ENCODE data around the gene FCGR3A.
"Not testable (repeated sequence)": the region's sequence is repeated elsewhere in the genome, so short reads cannot be mapped to it uniquely, and the experiment has no call there.

Gene FCGR3A

DNA sequence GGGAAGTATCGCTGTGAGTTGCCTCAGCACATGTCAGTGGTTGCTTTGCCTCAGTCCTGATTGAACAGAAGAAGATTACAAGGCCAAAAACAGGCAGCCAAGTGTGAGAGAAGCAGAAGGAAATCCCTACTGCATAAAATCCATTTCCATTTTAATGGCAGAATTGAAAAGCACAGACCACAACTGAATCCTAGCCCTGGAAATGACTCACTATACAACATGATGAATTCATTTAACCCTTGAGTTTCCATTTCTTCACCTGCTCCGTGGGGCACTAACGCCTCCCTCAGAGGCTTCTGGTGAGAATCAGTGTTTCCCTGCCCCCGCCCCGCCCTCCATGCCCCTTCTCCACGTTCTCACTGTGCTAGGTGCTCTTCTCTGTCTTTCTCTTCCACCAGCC is 40.3 kb upstream of the FCGR3A start:
- not testable (repeated sequence) for H3K27ac ChIP-seq (ENCODE audit: low read length); H3K4me2 ChIP-seq (ENCODE audit: insufficient read depth, low read length); ATAC-seq (ENCODE audit: insufficient read depth, low read depth); H3K9ac ChIP-seq (ENCODE audit: low read depth, low read length); H3K79me2 ChIP-seq (ENCODE audit: insufficient read depth, low read length); H3K36me3 ChIP-seq (ENCODE audit: insufficient read depth, low read length); H2AFZ ChIP-seq (ENCODE audit: low read depth, low read length); H3K4me3 ChIP-seq (ENCODE audit: low read depth in 1 of 2, low read length in 2 of 2); DNase-seq; H3K9me3 ChIP-seq (ENCODE audit: insufficient read depth, low read length, severe bottlenecking); H3K4me1 ChIP-seq (ENCODE audit: insufficient read depth, low read length); H3K27me3 ChIP-seq (ENCODE audit: insufficient read depth, low read length, poor library complexity); H4K20me1 ChIP-seq (ENCODE audit: insufficient read depth, low read length)

DNA sequence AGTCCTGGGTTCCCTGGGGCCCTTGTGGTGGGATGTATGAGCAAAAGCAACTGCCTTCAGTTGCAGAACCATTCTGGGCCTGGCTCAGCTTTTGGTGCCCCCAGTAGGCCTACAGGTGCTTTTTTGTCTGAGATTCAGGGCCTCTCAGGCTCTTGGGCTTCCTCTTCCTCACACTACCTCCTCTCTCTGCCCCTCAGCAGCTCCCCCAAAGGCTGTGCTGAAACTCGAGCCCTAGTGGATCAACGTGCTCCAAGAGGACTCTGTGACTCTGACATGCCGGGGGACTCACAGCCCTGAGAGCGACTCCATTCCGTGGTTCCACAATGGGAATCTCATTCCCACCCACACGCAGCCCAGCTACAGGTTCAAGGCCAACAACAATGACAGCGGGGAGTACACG is 39.7 kb upstream of the FCGR3A start:
- H3K4me2 ChIP-seq (ENCODE audit: insufficient read depth, low read length); H3K9me3 ChIP-seq (ENCODE audit: insufficient read depth, low read length, severe bottlenecking); ATAC-seq (ENCODE audit: insufficient read depth, low read depth); H3K4me3 ChIP-seq (ENCODE audit: low read depth in 1 of 2, low read length in 2 of 2); H3K27ac ChIP-seq (ENCODE audit: low read length); H2AFZ ChIP-seq (ENCODE audit: low read depth, low read length); H3K4me1 ChIP-seq (ENCODE audit: insufficient read depth, low read length); H4K20me1 ChIP-seq (ENCODE audit: insufficient read depth, low read length); H3K79me2 ChIP-seq (ENCODE audit: insufficient read depth, low read length); H3K36me3 ChIP-seq (ENCODE audit: insufficient read depth, low read length); DNase-seq; H3K27me3 ChIP-seq (ENCODE audit: insufficient read depth, low read length, poor library complexity); H3K9ac ChIP-seq (ENCODE audit: low read depth, low read length): not testable (repeated sequence)

DNA sequence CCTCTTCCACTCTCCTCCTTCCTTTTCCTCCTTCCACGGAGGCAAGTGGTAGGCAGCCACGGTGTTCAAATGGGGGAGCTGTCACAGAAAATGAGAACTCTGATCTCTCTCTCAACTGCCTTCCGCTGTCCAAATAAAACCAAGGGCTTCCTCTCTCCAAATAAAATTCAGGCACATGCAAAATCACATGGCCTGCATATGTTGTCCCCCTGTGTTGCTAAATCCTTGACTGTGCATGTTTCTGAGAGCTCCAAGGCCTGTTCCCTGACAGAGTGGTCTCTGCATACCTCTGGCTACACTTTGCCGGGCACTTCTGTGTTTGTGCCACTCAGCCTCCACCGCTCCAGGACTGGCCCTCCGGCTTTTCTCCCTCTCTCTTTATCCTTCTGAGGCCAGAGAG is 39.0 kb upstream of the FCGR3A start:
- not testable (repeated sequence) for H3K4me2 ChIP-seq (ENCODE audit: insufficient read depth, low read length); H2AFZ ChIP-seq (ENCODE audit: low read depth, low read length); DNase-seq; H3K27ac ChIP-seq (ENCODE audit: low read length); H3K4me3 ChIP-seq (ENCODE audit: low read depth in 1 of 2, low read length in 2 of 2); H3K79me2 ChIP-seq (ENCODE audit: insufficient read depth, low read length); H3K9me3 ChIP-seq (ENCODE audit: insufficient read depth, low read length, severe bottlenecking); H4K20me1 ChIP-seq (ENCODE audit: insufficient read depth, low read length); H3K9ac ChIP-seq (ENCODE audit: low read depth, low read length); H3K4me1 ChIP-seq (ENCODE audit: insufficient read depth, low read length); ATAC-seq (ENCODE audit: insufficient read depth, low read depth); H3K36me3 ChIP-seq (ENCODE audit: insufficient read depth, low read length); H3K27me3 ChIP-seq (ENCODE audit: insufficient read depth, low read length, poor library complexity)

DNA sequence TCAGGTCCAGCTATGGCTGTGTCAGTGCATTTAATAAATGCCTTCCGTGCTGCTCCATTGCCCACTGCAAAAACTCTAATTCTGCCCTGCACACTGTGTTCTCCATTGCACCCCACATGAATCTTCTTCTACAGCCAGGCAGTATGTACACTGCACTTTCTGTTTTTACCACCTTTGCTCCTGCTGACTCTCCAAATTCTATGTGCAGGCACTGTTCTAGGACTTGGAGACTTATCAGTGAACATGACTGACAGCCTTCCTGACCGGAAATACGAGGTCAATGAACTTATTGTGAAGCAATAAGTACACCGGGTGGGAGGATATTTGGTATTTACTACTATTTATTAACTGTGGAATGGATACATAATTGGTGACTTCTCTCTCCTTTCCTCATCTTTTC is 33.3 kb upstream of the FCGR3A start:
- not testable (repeated sequence) for H2AFZ ChIP-seq (ENCODE audit: low read depth, low read length); DNase-seq; H4K20me1 ChIP-seq (ENCODE audit: insufficient read depth, low read length); H3K27me3 ChIP-seq (ENCODE audit: insufficient read depth, low read length, poor library complexity); H3K36me3 ChIP-seq (ENCODE audit: insufficient read depth, low read length); ATAC-seq (ENCODE audit: insufficient read depth, low read depth); H3K4me2 ChIP-seq (ENCODE audit: insufficient read depth, low read length); H3K27ac ChIP-seq (ENCODE audit: low read length); H3K4me1 ChIP-seq (ENCODE audit: insufficient read depth, low read length); H3K9ac ChIP-seq (ENCODE audit: low read depth, low read length); H3K4me3 ChIP-seq (ENCODE audit: low read depth in 1 of 2, low read length in 2 of 2); H3K79me2 ChIP-seq (ENCODE audit: insufficient read depth, low read length); H3K9me3 ChIP-seq (ENCODE audit: insufficient read depth, low read length, severe bottlenecking)

DNA sequence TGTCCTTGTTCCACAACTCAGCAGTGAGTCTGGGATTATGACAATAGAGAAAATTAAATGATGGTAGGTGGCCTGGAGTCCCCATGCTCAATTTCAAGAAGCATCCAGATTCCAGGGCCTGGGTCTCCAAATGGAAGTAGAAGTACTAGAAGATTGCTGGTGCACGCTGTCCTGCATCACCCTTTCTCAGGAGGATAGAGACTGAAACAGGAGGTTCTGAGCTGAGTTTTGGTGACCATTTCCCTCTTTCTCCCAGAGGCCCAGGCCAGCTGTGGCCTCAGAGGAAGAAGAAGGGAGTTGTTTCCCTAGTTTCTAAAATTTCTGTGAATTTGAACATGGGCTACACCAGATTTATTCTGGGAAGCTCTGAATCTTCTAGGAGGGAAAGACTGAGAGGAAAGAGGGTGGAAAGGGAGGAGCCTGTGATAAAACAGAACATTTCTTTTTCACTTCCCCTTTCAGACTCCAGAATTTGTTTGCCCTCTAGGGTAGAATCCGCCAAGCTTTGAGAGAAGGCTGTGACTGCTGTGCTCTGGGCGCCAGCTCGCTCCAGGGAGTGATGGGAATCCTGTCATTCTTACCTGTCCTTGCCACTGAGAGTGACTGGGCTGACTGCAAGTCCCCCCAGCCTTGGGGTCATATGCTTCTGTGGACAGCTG is 31.4 kb upstream of the FCGR3A start:
- not testable (repeated sequence) for H3K36me3 ChIP-seq (ENCODE audit: insufficient read depth, low read length); H3K4me1 ChIP-seq (ENCODE audit: insufficient read depth, low read length); H3K27me3 ChIP-seq (ENCODE audit: insufficient read depth, low read length, poor library complexity); H3K79me2 ChIP-seq (ENCODE audit: insufficient read depth, low read length); H3K4me3 ChIP-seq (ENCODE audit: low read depth in 1 of 2, low read length in 2 of 2); H2AFZ ChIP-seq (ENCODE audit: low read depth, low read length); H3K4me2 ChIP-seq (ENCODE audit: insufficient read depth, low read length); H3K9me3 ChIP-seq (ENCODE audit: insufficient read depth, low read length, severe bottlenecking); H3K27ac ChIP-seq (ENCODE audit: low read length); ATAC-seq (ENCODE audit: insufficient read depth, low read depth); H4K20me1 ChIP-seq (ENCODE audit: insufficient read depth, low read length); DNase-seq; H3K9ac ChIP-seq (ENCODE audit: low read depth, low read length)

DNA sequence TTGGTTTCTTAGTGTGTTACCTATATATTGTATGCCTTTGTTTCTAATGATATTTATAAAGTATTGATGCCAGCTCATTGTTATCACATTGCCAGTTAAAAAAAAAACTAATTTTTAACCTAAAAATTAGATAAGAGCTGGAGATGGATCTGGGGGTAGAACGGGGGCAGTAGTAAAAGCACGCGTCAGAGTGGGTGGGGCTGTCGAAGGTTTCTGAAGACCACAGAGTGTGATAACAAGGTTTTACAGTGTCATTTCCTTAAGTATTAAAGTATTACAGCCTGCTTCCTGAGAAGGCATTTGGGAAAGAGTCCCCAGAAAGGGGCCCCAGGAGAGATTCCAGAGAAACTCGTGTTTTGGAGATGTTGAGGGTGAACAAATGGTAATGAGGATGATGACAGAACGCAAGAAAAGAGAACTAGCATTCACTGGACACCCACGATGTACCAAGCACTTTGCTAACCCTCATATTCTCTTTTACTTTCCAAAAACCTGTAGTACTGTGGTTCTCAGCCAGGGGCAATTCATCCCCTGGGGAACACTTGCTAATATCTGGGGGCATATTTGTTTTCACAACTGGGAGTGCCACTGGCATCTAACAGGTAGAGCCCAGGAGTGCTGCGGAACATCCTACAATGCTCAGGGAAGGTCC is 30.4 kb upstream of the FCGR3A start:
- not testable (repeated sequence) for H3K4me3 ChIP-seq (ENCODE audit: low read depth in 1 of 2, low read length in 2 of 2); H4K20me1 ChIP-seq (ENCODE audit: insufficient read depth, low read length); H3K9me3 ChIP-seq (ENCODE audit: insufficient read depth, low read length, severe bottlenecking); ATAC-seq (ENCODE audit: insufficient read depth, low read depth); H3K27ac ChIP-seq (ENCODE audit: low read length); H3K79me2 ChIP-seq (ENCODE audit: insufficient read depth, low read length); H3K36me3 ChIP-seq (ENCODE audit: insufficient read depth, low read length); H3K27me3 ChIP-seq (ENCODE audit: insufficient read depth, low read length, poor library complexity); H3K4me1 ChIP-seq (ENCODE audit: insufficient read depth, low read length); H2AFZ ChIP-seq (ENCODE audit: low read depth, low read length); H3K9ac ChIP-seq (ENCODE audit: low read depth, low read length); DNase-seq; H3K4me2 ChIP-seq (ENCODE audit: insufficient read depth, low read length)

DNA sequence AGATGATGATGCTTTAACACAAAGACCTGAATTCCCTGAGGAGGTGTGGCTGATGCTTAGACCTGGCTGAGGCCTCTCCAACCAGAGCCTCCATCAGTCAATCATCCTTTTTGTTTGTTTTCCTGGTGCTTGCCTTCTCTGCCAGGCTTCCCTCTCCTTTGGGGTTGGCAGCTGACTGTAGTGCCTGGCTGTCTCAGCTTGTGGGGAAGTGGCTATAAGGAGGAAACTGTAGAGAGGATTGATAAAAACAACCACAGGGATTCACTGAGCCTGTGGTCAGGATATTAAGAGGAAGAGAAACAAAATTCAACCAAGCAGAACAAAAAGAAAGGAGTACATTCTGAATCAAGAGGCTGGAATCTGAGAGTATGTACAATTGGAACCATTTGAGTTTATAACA is 27.1 kb upstream of the FCGR3A start:
- not testable (repeated sequence) for H2AFZ ChIP-seq (ENCODE audit: low read depth, low read length); H3K9me3 ChIP-seq (ENCODE audit: insufficient read depth, low read length, severe bottlenecking); H3K27me3 ChIP-seq (ENCODE audit: insufficient read depth, low read length, poor library complexity); H4K20me1 ChIP-seq (ENCODE audit: insufficient read depth, low read length); H3K4me3 ChIP-seq (ENCODE audit: low read depth in 1 of 2, low read length in 2 of 2); H3K27ac ChIP-seq (ENCODE audit: low read length); H3K9ac ChIP-seq (ENCODE audit: low read depth, low read length); H3K4me1 ChIP-seq (ENCODE audit: insufficient read depth, low read length); ATAC-seq (ENCODE audit: insufficient read depth, low read depth); DNase-seq; H3K4me2 ChIP-seq (ENCODE audit: insufficient read depth, low read length); H3K79me2 ChIP-seq (ENCODE audit: insufficient read depth, low read length); H3K36me3 ChIP-seq (ENCODE audit: insufficient read depth, low read length)

DNA sequence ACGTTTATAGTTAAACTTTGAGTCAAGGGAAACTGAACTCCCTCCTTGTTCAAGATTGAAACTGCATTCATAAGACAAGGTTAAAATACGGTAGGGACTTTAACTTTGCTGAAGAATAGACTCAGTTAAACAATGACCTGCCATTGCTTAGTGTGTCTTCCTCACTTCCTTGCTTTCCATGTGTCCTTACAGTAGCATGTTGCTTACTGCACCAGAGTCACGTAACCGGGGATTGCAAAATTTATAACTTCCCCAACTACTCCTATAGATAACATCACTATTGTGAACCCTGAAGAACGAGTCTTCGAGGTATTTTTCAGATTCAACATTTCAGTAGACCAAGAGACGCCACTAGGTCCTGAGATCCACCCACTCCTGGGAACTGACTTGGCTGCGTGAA is 22.1 kb upstream of the FCGR3A start:
- H3K27ac ChIP-seq (ENCODE audit: low read length); ATAC-seq (ENCODE audit: insufficient read depth, low read depth); DNase-seq; H3K9me3 ChIP-seq (ENCODE audit: insufficient read depth, low read length, severe bottlenecking); H2AFZ ChIP-seq (ENCODE audit: low read depth, low read length); H3K27me3 ChIP-seq (ENCODE audit: insufficient read depth, low read length, poor library complexity); H4K20me1 ChIP-seq (ENCODE audit: insufficient read depth, low read length); H3K36me3 ChIP-seq (ENCODE audit: insufficient read depth, low read length); H3K4me3 ChIP-seq (ENCODE audit: low read depth in 1 of 2, low read length in 2 of 2); H3K4me2 ChIP-seq (ENCODE audit: insufficient read depth, low read length); H3K9ac ChIP-seq (ENCODE audit: low read depth, low read length); H3K4me1 ChIP-seq (ENCODE audit: insufficient read depth, low read length); H3K79me2 ChIP-seq (ENCODE audit: insufficient read depth, low read length): not testable (repeated sequence)

Data from DND-41 (cell line).